ENCODE results near the gene TSPYL2.

The TSPYL2 gene

DNA sequence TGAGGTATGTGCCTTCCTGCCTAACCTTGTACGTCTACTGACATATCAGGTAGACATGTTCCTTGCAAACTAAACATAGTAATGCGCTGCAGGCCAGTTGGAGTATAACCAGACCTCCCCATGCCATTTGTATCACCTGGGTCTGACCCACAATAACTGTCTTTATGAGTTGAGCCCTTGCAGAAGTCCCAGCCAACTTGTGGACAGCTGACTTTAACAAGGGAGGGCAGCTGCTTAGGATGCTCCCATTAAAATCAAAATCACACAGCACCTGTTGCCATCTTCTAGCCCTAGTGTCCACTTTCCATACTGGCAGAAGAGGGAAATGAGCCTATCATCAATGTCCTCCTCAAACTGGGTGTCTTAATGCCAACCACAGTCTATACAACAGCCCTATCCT lies 53.4 kb downstream of the TSPYL2 start:
- Mint-ChIP-seq H3K27ac (no peak overlapping the region), H3K27me3 (no peaks in the 10 kb centered on the region), H3K4me3 (no peak overlapping the region), H3K4me1 (peaks cover 3% of the 10 kb centered on the region), H3K9me3 (no peaks in the 10 kb centered on the region)
- DNase-seq (no peak), ATAC-seq (no peak)

Measured in stimulated activated naive CD8-positive, alpha-beta T cell treated with anti-CD3 and anti-CD28 coated beads, Interleukin-15, amount 100 ng/mL, for 72 hours (primary cell).